Measurements from ENCODE around the gene SENP5.

The SENP5 gene

GRCh38 chr3:196954832-196955231 is 87.1 kb downstream of the SENP5 start:
- H3K4me3 ChIP-seq (ENCODE audit: low read depth, low read length), result no peak overlapping the region
- no peak for TF ChIP-seq CTCF (IDR thresholded peaks at IDR 0.05; ENCODE audit: borderline replicate concordance, insufficient read depth, low read depth, low read length)

GRCh38 chr3:196962108-196962929 is 94.6 kb downstream of the SENP5 start:
- H3K4me3 ChIP-seq (ENCODE audit: low read depth, low read length), result no peak overlapping the region
- no peak for TF ChIP-seq CTCF (IDR thresholded peaks at IDR 0.05; ENCODE audit: borderline replicate concordance, insufficient read depth, low read depth, low read length)

GRCh38 chr3:196962930-196963630 is 95.4 kb downstream of the SENP5 start:
- no peak overlapping the region for H3K4me3 ChIP-seq (ENCODE audit: low read depth, low read length)
- TF ChIP-seq CTCF (IDR thresholded peaks at IDR 0.05; ENCODE audit: borderline replicate concordance, insufficient read depth, low read depth, low read length), result no peak

- TF ChIP-seq CTCF (IDR thresholded peaks at IDR 0.05; ENCODE audit: borderline replicate concordance, insufficient read depth, low read depth, low read length), result no peak
- no peak overlapping the region for H3K4me3 ChIP-seq (ENCODE audit: low read depth, low read length)
Observed at GRCh38 chr3:196963631-196963953, 95.9 kb downstream of the SENP5 start.

GRCh38 chr3:196965112-196965803 is 97.5 kb downstream of the SENP5 start:
- H3K4me3 ChIP-seq (ENCODE audit: low read depth, low read length), result no peak overlapping the region
- TF ChIP-seq CTCF (IDR thresholded peaks at IDR 0.05; ENCODE audit: borderline replicate concordance, insufficient read depth, low read depth, low read length), result no peak

GRCh38 chr3:196965804-196966173 is 98.1 kb downstream of the SENP5 start:
- H3K4me3 ChIP-seq (ENCODE audit: low read depth, low read length), result no peak overlapping the region
- TF ChIP-seq CTCF (IDR thresholded peaks at IDR 0.05; ENCODE audit: borderline replicate concordance, insufficient read depth, low read depth, low read length), result no peak
